Measurements from ENCODE around the gene SBF2.

SBF2 gene

GRCh38 chr11:10042699-10043098 lies 251.3 kb downstream of the SBF2 start:
- H4K20me1 ChIP-seq (ENCODE audit: insufficient read depth, low read length): no peaks in the 10 kb centered on the region
- no peaks in the 10 kb centered on the region for H3K4me1 ChIP-seq (ENCODE audit: insufficient read depth, low read length, severe bottlenecking)
- no peaks in the 10 kb centered on the region for H3F3A ChIP-seq (ENCODE audit: insufficient read depth, low read length)
- H2AFZ ChIP-seq (ENCODE audit: low read length): no peak overlapping the region
- no peak overlapping the region for H3K9ac ChIP-seq (ENCODE audit: low read length)
- no peaks in the 10 kb centered on the region for H3K27me3 ChIP-seq (ENCODE audit: insufficient read depth, low read length)
- H3K9me2 ChIP-seq (ENCODE audit: low read depth, low read length): no peaks in the 10 kb centered on the region
- no peak overlapping the region for H3K27ac ChIP-seq (ENCODE audit: low read depth, low read length, poor library complexity, severe bottlenecking)
- no peaks in the 10 kb centered on the region for H3K79me2 ChIP-seq (ENCODE audit: insufficient read depth, low read length)
- no peak overlapping the region for H3K4me3 ChIP-seq (ENCODE audit: low read depth, low read length, poor library complexity, severe bottlenecking)
- H3K36me3 ChIP-seq (ENCODE audit: insufficient read depth, low read length): no peaks in the 10 kb centered on the region
- TF ChIP-seq CTCF (IDR thresholded peaks at IDR 0.05; ENCODE audit: low read length) (no peak), EZH2 (IDR thresholded peaks at IDR 0.05; ENCODE audit: borderline replicate concordance, low read length) (no peak)
- no peak overlapping the region for H3K4me2 ChIP-seq (ENCODE audit: low read length)
- H3K9me3 ChIP-seq (ENCODE audit: low read length): peaks cover 9% of the 10 kb centered on the region; the same call in 1 of the 2 replicates

GRCh38 chr11:10041748-10042446 lies 252.1 kb downstream of the SBF2 start:
- Histone ChIP-seq H3K27ac (ENCODE audit: low read depth, low read length, poor library complexity, severe bottlenecking) (no peak overlapping the region), H3K9me2 (ENCODE audit: low read depth, low read length) (no peaks in the 10 kb centered on the region)

GRCh38 chr11:10041332-10041731 lies 252.7 kb downstream of the SBF2 start:
- Histone ChIP-seq H3K4me2 (ENCODE audit: low read length) (no peak overlapping the region), H3K4me3 (ENCODE audit: low read depth, low read length, poor library complexity, severe bottlenecking) (no peak overlapping the region), H3K4me1 (ENCODE audit: insufficient read depth, low read length, severe bottlenecking) (no peaks in the 10 kb centered on the region), H2AFZ (ENCODE audit: low read length) (no peak overlapping the region), H3F3A (ENCODE audit: insufficient read depth, low read length) (no peaks in the 10 kb centered on the region), H3K36me3 (ENCODE audit: insufficient read depth, low read length) (no peaks in the 10 kb centered on the region), H3K9ac (ENCODE audit: low read length) (no peak overlapping the region), H3K79me2 (ENCODE audit: insufficient read depth, low read length) (no peaks in the 10 kb centered on the region), H3K27ac (ENCODE audit: low read depth, low read length, poor library complexity, severe bottlenecking) (no peak overlapping the region), H3K9me2 (ENCODE audit: low read depth, low read length) (no peaks in the 10 kb centered on the region), H4K20me1 (ENCODE audit: insufficient read depth, low read length) (no peaks in the 10 kb centered on the region), H3K9me3 (ENCODE audit: low read length) (peaks cover 8% of the 10 kb centered on the region; the same call in 1 of the 2 replicates), H3K27me3 (ENCODE audit: insufficient read depth, low read length) (no peaks in the 10 kb centered on the region)
- no peak for TF ChIP-seq CTCF (IDR thresholded peaks at IDR 0.05; ENCODE audit: low read length)

More at GRCh38 chr11:10041748-10042446, 252.1 kb downstream of the SBF2 start:
- H4K20me1 ChIP-seq (ENCODE audit: insufficient read depth, low read length): no peaks in the 10 kb centered on the region
- H3K79me2 ChIP-seq (ENCODE audit: insufficient read depth, low read length): no peaks in the 10 kb centered on the region
- H3K9ac ChIP-seq (ENCODE audit: low read length): no peak overlapping the region
- H3K9me3 ChIP-seq (ENCODE audit: low read length): peaks cover 9% of the 10 kb centered on the region; the same call in 1 of the 2 replicates
- H3K4me3 ChIP-seq (ENCODE audit: low read depth, low read length, poor library complexity, severe bottlenecking): no peak overlapping the region
- H3K36me3 ChIP-seq (ENCODE audit: insufficient read depth, low read length): no peaks in the 10 kb centered on the region
- TF ChIP-seq CTCF (IDR thresholded peaks at IDR 0.05; ENCODE audit: low read length) (no peak), EZH2 (IDR thresholded peaks at IDR 0.05; ENCODE audit: borderline replicate concordance, low read length) (no peak)
- H2AFZ ChIP-seq (ENCODE audit: low read length): no peak overlapping the region
- no peak overlapping the region for H3K4me2 ChIP-seq (ENCODE audit: low read length)
- H3K27me3 ChIP-seq (ENCODE audit: insufficient read depth, low read length): no peaks in the 10 kb centered on the region
- H3K4me1 ChIP-seq (ENCODE audit: insufficient read depth, low read length, severe bottlenecking): no peaks in the 10 kb centered on the region
- no peaks in the 10 kb centered on the region for H3F3A ChIP-seq (ENCODE audit: insufficient read depth, low read length)

Measured in OCI-LY1 (cell line).